K562 (cell line): ENCODE data around the gene VILL. TPM values are rescaled to one million over a fixed set of nuclear protein-coding genes. Genes with fewer than 3 reads are reported as not detected.

Experiments used
- ADNP ChIP-seq: fragments of 200-800 bp; sonication (Bioruptor generic); IDR thresholded peaks from 2 replicates; pipeline ENCODE4 v1.6.1; 2016; ENCODE audit warnings: missing genetic modification characterization, missing compliant biosample characterization
- CBFA2T2 ChIP-seq: fragments of 450-650 bp; conservative IDR thresholded peaks from 2 replicates; pipeline ENCODE4 v1.6.1; 2017; ENCODE audit warnings: mild to moderate bottlenecking
- CCNT2 ChIP-seq: IDR thresholded peaks from 2 replicates; pipeline ENCODE4 v1.6.1; 2011; ENCODE audit warnings: borderline replicate concordance, low read depth, mild to moderate bottlenecking, moderate library complexity, mixed read lengths, low read length; ENCODE audit not compliant: insufficient read length; ENCODE audit errors: extremely low read depth
- CHD1 ChIP-seq: fragments of 200-600 bp; sonication (generic); IDR thresholded peaks from one replicate; pipeline ENCODE4 v1.6.1; 2012; ENCODE audit warnings: mild to moderate bottlenecking, moderate library complexity, low read length, inconsistent platforms
- EGR1 ChIP-seq: fragments of 450-650 bp; conservative IDR thresholded peaks from 2 replicates; pipeline ENCODE4 v1.6.1; 2017; ENCODE audit warnings: mild to moderate bottlenecking
- ELK3 ChIP-seq: fragments of 450-650 bp; formaldehyde crosslinking; IDR thresholded peaks from 2 replicates; pipeline ENCODE4 v1.4.0; 2020; ENCODE audit warnings: mild to moderate bottlenecking
- ETS2 ChIP-seq: IDR thresholded peaks from 2 replicates; pipeline ENCODE4 v1.6.1; 2016; ENCODE audit warnings: borderline replicate concordance, missing genetic modification characterization, mild to moderate bottlenecking, moderate library complexity, missing compliant biosample characterization; ENCODE audit not compliant: poor library complexity, severe bottlenecking
- GATA2 ChIP-seq: sonication (generic); formaldehyde crosslinking; IDR thresholded peaks from 2 replicates; pipeline ENCODE4 v1.4.0; 2020; ENCODE audit warnings: mild to moderate bottlenecking, missing genetic modification reagents
- HCFC1 ChIP-seq: IDR thresholded peaks from 2 replicates; pipeline ENCODE4 v1.6.1; 2012; ENCODE audit warnings: low read depth, low read length, improper control_type of control experiment
- HDAC8 ChIP-seq: fragments of 450-650 bp; IDR thresholded peaks from 2 replicates; pipeline ENCODE4 v1.6.1; 2016; ENCODE audit warnings: mild to moderate bottlenecking, missing genetic modification characterization, moderate library complexity, missing compliant biosample characterization
- ILF3 ChIP-seq: fragments of 450-650 bp; IDR thresholded peaks from 2 replicates; pipeline ENCODE4 v1.6.1; 2018; ENCODE audit warnings: antibody characterized with exemption, mild to moderate bottlenecking, moderate library complexity, borderline replicate concordance
- IRF2 ChIP-seq: sonication (generic); formaldehyde crosslinking; IDR thresholded peaks from 2 replicates; pipeline ENCODE4 v1.8.1; 2022; ENCODE audit warnings: mild to moderate bottlenecking, missing genetic modification reagents
- KLF13 ChIP-seq: fragments of 450-650 bp; IDR thresholded peaks from 2 replicates; pipeline ENCODE4 v1.6.1; 2016; ENCODE audit warnings: missing genetic modification characterization, low read depth, mild to moderate bottlenecking, missing compliant biosample characterization, moderate library complexity, borderline replicate concordance
- MBD1 ChIP-seq: fragments of 250-450 bp; sonication (Bioruptor Pico); IDR thresholded peaks from 2 replicates; pipeline ENCODE4 v1.8.0; 2022; ENCODE audit warnings: inconsistent platforms
- MTA2 ChIP-seq: fragments of 450-650 bp; IDR thresholded peaks from 2 replicates; pipeline ENCODE4 v1.6.1; 2016; ENCODE audit warnings: low read depth
- PKNOX1 ChIP-seq: fragments of 450-650 bp; IDR thresholded peaks from 2 replicates; pipeline ENCODE4 v1.6.1; 2016
- PRMT5 ChIP-seq: sonication (generic); formaldehyde crosslinking; IDR thresholded peaks from 2 replicates; pipeline ENCODE4 v1.5.0; 2020; ENCODE audit warnings: missing genetic modification reagents
- WHSC1 ChIP-seq: IDR thresholded peaks from one replicate; pipeline ENCODE4 v1.6.1; 2012; ENCODE audit warnings: low read length, control low read depth, inconsistent platforms
- ZC3H8 ChIP-seq: fragments of 450-650 bp; IDR thresholded peaks from 2 replicates; pipeline ENCODE4 v1.6.1; 2017
- ZNF197 ChIP-seq: fragments of 200-800 bp; sonication (Bioruptor generic); IDR thresholded peaks from 2 replicates; pipeline ENCODE4 v1.6.1; 2016; ENCODE audit warnings: low read depth, missing genetic modification characterization, missing compliant biosample characterization
- ZNF449 ChIP-seq: fragments of 250-450 bp; sonication (Bioruptor Pico); IDR thresholded peaks from 2 replicates; pipeline ENCODE4 v1.8.0; 2022; ENCODE audit warnings: moderate library complexity, mild to moderate bottlenecking, inconsistent platforms
- ZNF551 ChIP-seq: fragments of 250-450 bp; sonication (Bioruptor Pico); IDR thresholded peaks from 2 replicates; pipeline ENCODE4 v1.5.0; 2021; ENCODE audit warnings: mild to moderate bottlenecking, moderate library complexity
- ZNF695 ChIP-seq: fragments of 450-650 bp; formaldehyde crosslinking; IDR thresholded peaks from 2 replicates; pipeline ENCODE4 v1.4.0; 2020; ENCODE audit warnings: mild to moderate bottlenecking, moderate library complexity
- ZNF76 ChIP-seq: fragments of 250-450 bp; sonication (Bioruptor Pico); IDR thresholded peaks from 2 replicates; pipeline ENCODE4 v1.4.0; 2020; ENCODE audit warnings: mild to moderate bottlenecking, moderate library complexity, borderline replicate concordance
- polyA plus RNA-seq, 8 experiments: library from polyadenylated mRNA; depleted of rRNA in 4 of 8; stranded (reverse) in 5 of 8; unstranded in 3 of 8; fragments of >200 nt; fragmentation: Nextera tagmentation in 2 of 8; fragmentation: Illumina TruSeq in 1 of 8; extraction: Ambion mirVana in 2 of 8; extraction: Trizol in 1 of 8; gene quantifications; 2 replicates each; pipeline versions ENCODE4 v1.2.1 to v1.2.3, GENCODE V29; 2011 to 2014; ENCODE audit warnings: inconsistent platforms in 1 of 8, missing spikeins in 1 of 8
- total RNA-seq, 7 experiments: library from RNA; depleted of rRNA in 6 of 7; stranded (reverse); fragments of >200 nt in 6 of 7; fragmentation: Illumina TruSeq in 2 of 7; extraction: Trizol in 2 of 7; gene quantifications; 2 replicates each; pipeline versions ENCODE4 v1.2.1 to v1.2.3, GENCODE V29; 2011 to 2021; ENCODE audit warnings: low replicate concordance in 1 of 7

The VILL gene
- total and polyA plus RNA-seq, 9 of the 15 experiments (the other 6 are each of a cell fraction or from before 2014, with no cell fraction given) = 0.11 to 16.0 (median 8.8) TPM

GRCh38 chr3:38018296-38019266, 28.0 kb downstream of the VILL start (continued):
- TF ChIP-seq KLF13 (tag) (no peak), ETS2 (tag) (no peak), ADNP (no peak), ZNF695 (CRISPR knock-in tag) (no peak), PKNOX1 (no peak), HDAC8 (tag) (no peak), PRMT5 (no peak), EGR1 (peak; percentile 76), ZNF551 (CRISPR knock-in tag) (no peak), HCFC1 (no peak), CCNT2 (no peak), CBFA2T2 (peak; percentile 68), ZC3H8 (no peak), GATA2 (CRISPR knock-in tag) (0 out of 2 replicates have a peak, but pooled peaks have one; percentile 6), ELK3 (no peak), IRF2 (CRISPR knock-in tag) (no peak), ILF3 (no peak), CHD1 (no peak), ZNF197 (CRISPR knock-in tag) (no peak), ZNF449 (CRISPR knock-in tag) (no peak), MTA2 (no peak), MBD1 (CRISPR knock-in tag) (no peak), ZNF76 (CRISPR knock-in tag) (0 out of 2 replicates have a peak, but pooled peaks have one; percentile 34), WHSC1 (no peak)
